CD4-positive, alpha-beta T cell treated with Interleukin-4 for 4 hours (primary cell): ENCODE measurements around the gene NSD2.
"Not testable (repeated sequence)": the region's sequence is repeated elsewhere in the genome, so short reads cannot be mapped to it uniquely, and the experiment has no call there.

Experiments used
- DNase-seq: peaks from one replicate; pipeline ENCODE4 v3.0.0-alpha.2; 2020

Gene NSD2

DNA sequence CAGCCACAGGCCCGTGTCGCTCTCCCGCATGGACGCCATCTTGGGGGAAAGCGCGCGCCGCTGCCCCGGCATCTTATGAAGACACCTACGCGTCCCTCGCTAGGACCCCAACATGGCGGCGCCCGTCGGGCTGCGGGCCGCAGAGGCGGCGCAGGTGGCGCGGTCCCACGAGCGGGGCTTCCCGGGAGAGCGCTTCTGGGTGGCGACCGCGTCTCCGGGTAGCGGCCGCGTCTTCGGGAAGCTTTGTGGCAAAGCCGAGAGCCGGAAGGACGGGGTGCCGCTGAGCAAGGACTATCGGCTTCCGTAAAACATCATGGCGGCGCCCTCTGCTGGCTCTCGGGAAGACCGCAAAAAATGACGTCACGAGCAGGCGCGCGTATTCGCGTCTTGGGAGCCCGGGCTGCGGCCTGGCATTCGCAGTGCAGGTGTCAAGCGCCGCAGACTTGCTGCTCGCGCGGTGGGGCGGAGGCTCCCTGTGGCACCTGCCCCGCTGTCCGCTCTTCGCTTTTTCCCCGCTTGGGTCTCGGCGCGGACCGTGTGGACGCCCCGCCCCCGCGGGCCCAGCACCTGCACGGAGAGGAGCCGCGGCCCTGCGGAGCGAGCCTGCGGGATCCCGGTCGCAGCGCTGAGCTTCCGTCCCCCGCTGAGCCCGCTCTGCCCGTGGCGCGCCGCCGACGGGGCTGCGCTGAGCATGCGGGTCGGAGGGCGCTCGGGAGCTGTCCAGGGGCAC lies 137.9 kb downstream of the NSD2 start, which contains the start of gene NELFA:
Gene NELFA, minus strand, starts transcription at position 54 of the 730 bp plus-strand sequence. Its CDS starts 15 bp downstream, at position 39.
- peak; percentile 94 for DNase-seq

DNA sequence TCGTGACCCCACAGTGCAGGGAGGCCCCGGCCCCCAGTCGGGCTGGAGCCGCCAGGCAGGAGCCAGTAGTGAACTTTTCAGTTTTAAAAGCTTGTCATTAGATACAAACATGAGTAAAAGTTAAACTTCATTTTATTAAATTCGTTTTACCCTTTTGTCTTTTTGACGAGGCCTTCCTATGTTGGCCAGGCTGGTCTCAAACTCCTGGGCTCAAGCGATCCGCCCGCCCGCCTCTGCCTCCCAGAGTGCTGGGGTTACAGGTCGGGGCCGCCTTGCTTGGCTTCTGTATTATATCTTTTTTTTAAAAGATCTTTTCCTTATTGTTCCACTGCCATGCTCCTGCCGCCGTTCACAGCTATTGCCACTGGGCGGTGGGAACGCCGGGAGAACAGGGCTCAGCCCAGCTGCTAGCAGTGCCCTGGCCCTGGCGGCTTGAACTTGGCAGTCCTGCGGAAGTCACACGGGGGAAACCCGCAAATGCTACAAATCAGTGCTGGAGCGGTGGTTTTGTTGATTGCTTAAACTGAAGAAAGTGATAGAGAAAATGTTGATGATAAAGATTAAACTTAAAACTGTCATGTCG lies 138.5 kb downstream of the NSD2 start:
- peak; percentile 49 for DNase-seq

DNA sequence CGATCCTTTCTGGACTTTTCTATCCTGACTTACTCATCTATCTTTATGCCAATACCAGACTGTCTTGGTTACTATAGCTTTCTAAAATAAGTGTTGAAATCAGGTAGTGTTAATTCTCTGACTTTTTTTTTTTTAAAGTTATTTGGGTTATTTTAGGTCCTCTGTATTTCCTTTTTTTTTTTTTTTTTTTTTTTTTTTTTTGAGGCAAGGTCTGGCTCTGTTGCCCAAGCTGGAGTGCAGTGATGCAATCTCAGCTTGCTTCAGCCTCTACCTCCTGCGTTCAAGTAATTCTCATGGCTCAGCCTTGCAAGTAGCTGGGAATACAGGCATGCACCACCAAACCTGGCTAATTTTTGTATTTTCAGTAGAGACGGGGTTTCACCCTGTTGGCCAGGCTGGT lies 140.4 kb downstream of the NSD2 start:
- DNase-seq, result no peak

DNA sequence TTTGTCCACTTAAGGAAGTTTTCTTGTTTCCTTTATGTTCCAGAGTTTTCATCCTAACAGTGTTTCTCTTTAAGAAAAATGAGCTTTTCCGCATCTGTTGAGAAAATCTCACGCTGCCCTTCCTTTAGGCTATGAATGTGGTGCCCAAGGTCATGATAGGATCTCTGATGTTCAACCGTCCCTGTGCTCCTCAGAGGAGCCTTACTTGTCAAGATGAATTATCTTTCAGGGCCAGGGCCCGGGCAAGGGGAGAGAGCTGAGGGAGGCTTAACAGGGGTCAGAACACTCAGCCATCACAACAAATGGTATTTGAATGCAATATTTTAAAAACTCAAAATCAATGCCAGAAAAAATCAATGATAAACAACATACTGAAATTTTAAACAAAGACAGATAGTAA lies 143.8 kb downstream of the NSD2 start:
- no peak for DNase-seq

DNA sequence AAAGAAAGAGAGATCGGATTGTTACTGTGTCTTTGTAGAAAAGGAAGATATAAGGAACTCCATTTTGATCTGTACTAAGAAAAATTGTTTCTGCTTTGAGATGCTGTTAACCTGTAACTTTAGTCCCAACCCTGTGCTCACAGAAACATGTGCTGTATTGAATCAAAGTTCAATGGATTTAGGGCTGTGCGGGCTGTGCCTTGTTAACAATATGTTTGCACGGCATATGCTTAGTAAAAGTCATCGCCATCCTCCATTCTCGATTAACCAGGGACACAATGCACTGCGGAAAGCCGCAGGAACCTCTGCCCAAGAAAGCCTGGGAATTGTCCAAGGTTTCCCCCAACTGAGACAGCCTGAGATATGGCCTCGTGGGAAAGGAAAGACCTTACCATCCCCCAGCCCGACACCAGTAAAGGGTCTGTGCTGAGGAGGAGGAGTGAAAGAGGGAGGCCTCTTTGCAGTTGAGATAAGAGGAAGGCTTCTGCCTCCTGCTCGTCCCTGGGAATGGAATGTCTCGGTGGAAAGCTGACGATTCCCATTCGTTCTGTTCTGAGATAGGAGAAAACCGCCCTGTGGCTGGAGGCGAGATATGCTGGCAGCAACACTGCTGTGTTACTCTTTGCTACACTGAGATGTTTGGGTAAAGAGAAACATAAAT lies 150.3 kb downstream of the NSD2 start:
- not testable (repeated sequence) for DNase-seq

DNA sequence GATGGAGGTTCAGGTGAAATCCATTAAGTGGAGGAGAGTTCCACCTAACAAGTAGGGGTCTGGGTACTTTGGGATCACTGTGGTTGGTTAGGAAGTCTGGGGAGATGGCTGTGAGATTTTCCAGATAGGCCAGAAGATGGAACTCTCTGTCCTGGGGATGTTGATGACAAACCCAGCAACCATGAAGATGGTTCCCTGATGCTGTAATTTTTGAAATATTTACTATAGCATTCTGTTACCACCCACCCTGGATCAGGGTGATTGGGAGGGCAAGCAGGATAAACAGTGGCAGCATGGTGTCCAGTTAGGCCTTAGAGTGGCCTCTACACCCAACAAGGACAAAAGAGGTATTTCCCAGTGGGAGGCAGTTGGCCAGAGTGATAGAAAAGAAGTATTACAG lies 153.5 kb downstream of the NSD2 start:
- DNase-seq, result no peak

DNA sequence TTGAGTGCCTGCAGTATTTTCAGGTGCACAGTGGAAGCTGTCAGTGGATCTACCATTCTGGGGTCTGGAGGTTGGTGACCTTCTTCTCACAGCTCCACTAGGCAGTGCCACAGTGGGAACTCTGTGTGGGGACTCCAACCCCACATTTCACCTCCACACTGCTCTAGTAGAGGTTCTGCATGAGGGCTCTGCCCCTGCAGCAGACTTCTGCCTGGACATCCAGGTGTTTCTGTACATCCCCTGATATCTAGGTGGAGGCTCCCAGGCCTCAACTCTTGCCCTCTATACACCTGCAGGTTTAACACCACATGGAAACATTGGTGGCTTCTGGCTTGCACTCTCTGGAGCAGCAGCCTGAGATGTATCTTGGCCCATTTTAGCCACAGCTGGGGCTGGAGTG lies 154.6 kb downstream of the NSD2 start:
- no peak for DNase-seq

DNA sequence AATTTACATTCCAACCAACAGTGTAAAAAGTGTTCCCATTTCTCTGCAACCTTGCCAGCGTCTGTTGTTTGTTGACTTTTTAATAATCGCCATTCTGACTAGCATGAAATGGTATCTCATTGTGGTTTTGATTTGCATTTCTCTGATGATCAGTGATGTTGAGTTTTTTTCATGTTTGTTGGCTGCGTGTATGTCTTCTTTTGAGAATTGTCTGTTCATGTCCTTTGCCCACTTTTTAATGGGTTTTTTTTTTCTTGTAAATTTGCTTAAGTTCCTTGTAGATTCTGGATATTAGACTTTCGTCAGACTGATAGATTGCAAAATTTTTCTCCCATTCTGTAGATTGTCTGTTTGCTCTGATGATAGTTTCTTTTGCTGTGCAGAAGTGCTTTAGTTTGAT lies 155.9 kb downstream of the NSD2 start:
- DNase-seq, result not testable (repeated sequence)

DNA sequence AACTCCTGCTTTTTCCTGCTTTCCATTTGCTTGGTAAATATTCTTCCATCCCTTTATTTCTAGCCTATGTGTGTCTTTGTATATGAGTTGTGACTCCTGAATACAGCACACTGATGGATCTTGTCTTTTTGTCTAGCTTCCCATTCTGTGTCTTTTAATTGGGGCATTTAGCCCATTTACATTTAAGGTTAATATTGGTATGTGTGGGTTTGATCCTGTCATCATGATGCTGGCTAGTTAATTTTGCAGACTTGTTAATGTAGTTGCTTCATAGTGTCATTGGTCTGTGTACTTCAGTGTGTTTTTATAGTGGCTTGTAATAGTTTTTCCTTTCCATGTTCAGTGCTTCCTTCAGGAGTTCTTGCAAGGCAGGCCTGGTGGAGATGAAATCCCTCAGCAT lies 160.0 kb downstream of the NSD2 start:
- DNase-seq, result not testable (repeated sequence)
